Erythroblast (primary cell): Measurements from ENCODE around the gene SETD6.

Source experiments
- GATA1 ChIP-seq: IDR thresholded peaks from 2 replicates; pipeline ENCODE4 v1.6.1; 2011; ENCODE audit warnings: low read depth, mild to moderate bottlenecking, control low read depth, low read length, moderate library complexity
- POLR2A ChIP-seq: IDR thresholded peaks from 2 replicates; pipeline ENCODE4 v1.6.1; 2011; ENCODE audit warnings: mild to moderate bottlenecking, low read length

- no peak for TF ChIP-seq POLR2A
- TF ChIP-seq GATA1, result no peak
Observed at GRCh38 chr16:58518980-58519368, 3.7 kb downstream of the SETD6 start.
